HG03139 (cell line): Measurements from ENCODE around the gene KCNB1.

Experiments
- ATAC-seq: cut with Tn5 transposase; IDR thresholded peaks from one replicate; pipeline ENCODE4 v1.9.1; 2021; ENCODE audit not compliant: unreplicated experiment

The KCNB1 gene

GRCh38 chr20:49501917-49502316 is 19.4 kb upstream of the KCNB1 start:
- ATAC-seq: no peak

- ATAC-seq: no peak
Observed at GRCh38 chr20:49497398-49497669, 14.9 kb upstream of the KCNB1 start.

- ATAC-seq: no peak
Observed at GRCh38 chr20:49496553-49497397, 14.3 kb upstream of the KCNB1 start.

- ATAC-seq: no peak
Observed at GRCh38 chr20:49496043-49496442, 13.6 kb upstream of the KCNB1 start.

GRCh38 chr20:49490689-49491088 is 8.2 kb upstream of the KCNB1 start:
- no peak for ATAC-seq

GRCh38 chr20:49489688-49490087 is 7.2 kb upstream of the KCNB1 start:
- no peak for ATAC-seq

- no peak for ATAC-seq
Observed at GRCh38 chr20:49486064-49486463, 3.6 kb upstream of the KCNB1 start.

GRCh38 chr20:49485563-49485962 is 3.1 kb upstream of the KCNB1 start:
- ATAC-seq: no peak

GRCh38 chr20:49484180-49485140 is 2.0 kb upstream of the KCNB1 start:
- ATAC-seq: no peak

- no peak for ATAC-seq
Observed at GRCh38 chr20:49483696-49484123, 1.2 kb upstream of the KCNB1 start.

GRCh38 chr20:49483018-49483695 is 689 bp upstream of the KCNB1 start:
- no peak for ATAC-seq

GRCh38 chr20:49482173-49482572 is 295 bp downstream of the KCNB1 start:
- ATAC-seq: no peak

GRCh38 chr20:49481116-49481515 is 1.4 kb downstream of the KCNB1 start:
- no peak for ATAC-seq

- ATAC-seq: no peak
Observed at GRCh38 chr20:49480236-49480635, 2.2 kb downstream of the KCNB1 start.

- no peak for ATAC-seq
Observed at GRCh38 chr20:49479785-49480184, 2.7 kb downstream of the KCNB1 start.

GRCh38 chr20:49478754-49479689 is 3.4 kb downstream of the KCNB1 start:
- ATAC-seq: no peak

- no peak for ATAC-seq
Observed at GRCh38 chr20:49478266-49478665, 4.2 kb downstream of the KCNB1 start.

- no peak for ATAC-seq
Observed at GRCh38 chr20:49477200-49477599, 5.3 kb downstream of the KCNB1 start.

GRCh38 chr20:49476016-49476355 is 6.5 kb downstream of the KCNB1 start:
- no peak for ATAC-seq

GRCh38 chr20:49475292-49476015 is 7.0 kb downstream of the KCNB1 start:
- no peak for ATAC-seq
